PFSK-1 (cell line): ENCODE results near the gene SELENOO.

Experiments used
- POLR2AphosphoS5 ChIP-seq: IDR thresholded peaks from 2 replicates; pipeline ENCODE4 v1.6.1; 2012; ENCODE audit warnings: low read depth, mild to moderate bottlenecking, control low read depth, low read length, moderate library complexity
- REST ChIP-seq, 2 experiments: IDR thresholded peaks; 2 replicates each; pipeline versions ENCODE4 v1.6.1 to v1.8.0; 2011 to 2012; ENCODE audit warnings: low read depth in 2 of 2, low read length in 2 of 2, control low read depth in 1 of 2, inconsistent platforms in 1 of 2, mild to moderate bottlenecking in 1 of 2, moderate library complexity in 1 of 2; ENCODE audit not compliant: insufficient read depth in 1 of 2
- SIN3A ChIP-seq: IDR thresholded peaks from 2 replicates; pipeline ENCODE4 v1.6.1; 2012; ENCODE audit warnings: mild to moderate bottlenecking, low read length, moderate library complexity, borderline replicate concordance; ENCODE audit not compliant: insufficient read depth

- no peak for TF ChIP-seq SIN3A
- no peak for TF ChIP-seq POLR2AphosphoS5
- TF ChIP-seq REST (IDR thresholded peaks at IDR 0.05; ENCODE audit: insufficient read depth in 1 of 2, low read depth in 2 of 2, low read length in 2 of 2), result no peak
Measured at GRCh38 chr22:50180727-50181521, 19.9 kb upstream of the SELENOO start.
